PC-3 (cell line): ENCODE data around the gene CLASP1. TPM values are rescaled to one million over a fixed set of nuclear protein-coding genes. Genes with fewer than 3 reads are reported as not detected.

Experiments used
- ATAC-seq: fragments of 200-7000 bp; cut with Tn5 transposase; 2 replicates; pipeline ENCODE4 v1.9.1; 2020; ENCODE audit warnings: mild to moderate bottlenecking, moderate library complexity
- BruUV-seq: library from RNA; stranded (reverse); fragments of 400-500 nt; replicated peaks from 2 replicates; lab custom pipeline; 2021; lab: Mats Ljungman, UMichigan
- CTCF ChIA-PET: fragments of 300-600 bp; sonication (Branson Sonifier 250); formaldehyde crosslinking; loops from one replicate; lab custom pipeline; 2022; ENCODE audit warnings: antibody characterized with exemption; lab: Charles Lee
- POLR2A ChIA-PET: fragments of 300-600 bp; sonication (Branson Sonifier 250); formaldehyde crosslinking; loops from one replicate; lab custom pipeline; 2022; ENCODE audit warnings: antibody characterized with exemption; ENCODE audit not compliant: unreplicated experiment; lab: Charles Lee
- DNase-seq: peaks from one replicate; pipeline ENCODE4 v3.0.0-alpha.2; 2015
- H2AFZ ChIP-seq: fragments of 300-600 bp; sonication (generic); 2 replicates; pipeline ENCODE4 v1.6.0; 2016; ENCODE audit warnings: antibody characterized with exemption, low read length
- H3F3A ChIP-seq: fragments of 300-600 bp; sonication (generic); one replicate; pipeline ENCODE4 v1.6.0; 2017; ENCODE audit warnings: antibody characterized with exemption, low read length, control low read depth, mild to moderate bottlenecking; ENCODE audit not compliant: unreplicated experiment
- H3K27ac ChIP-seq: fragments of 300-600 bp; sonication (generic); 2 replicates; pipeline ENCODE4 v1.5.1; 2016; ENCODE audit warnings: mild to moderate bottlenecking, low read length
- H3K27me3 ChIP-seq: fragments of 300-600 bp; sonication (generic); 2 replicates; pipeline ENCODE4 v1.6.1; 2016; ENCODE audit warnings: low read length, mixed read lengths
- H3K36me3 ChIP-seq: fragments of 300-600 bp; sonication (generic); 2 replicates; pipeline ENCODE4 v1.6.1; 2016; ENCODE audit warnings: low read depth, mixed run types, low read length, mixed read lengths
- H3K4me1 ChIP-seq: fragments of 300-600 bp; sonication (generic); 2 replicates; pipeline ENCODE4 v1.5.1; 2016; ENCODE audit warnings: low read length; ENCODE audit not compliant: insufficient read depth
- H3K4me2 ChIP-seq: fragments of 300-600 bp; sonication (generic); 2 replicates; pipeline ENCODE4 v1.6.0; 2016; ENCODE audit warnings: low read length
- H3K4me3 ChIP-seq: fragments of 300-600 bp; sonication (generic); 2 replicates; pipeline ENCODE4 v1.5.1; 2016; ENCODE audit warnings: mild to moderate bottlenecking, low read length, mixed read lengths
- H3K79me2 ChIP-seq: fragments of 300-600 bp; sonication (generic); 2 replicates; pipeline ENCODE4 v1.6.1; 2017; ENCODE audit warnings: low read length, mixed read lengths
- H3K9ac ChIP-seq: fragments of 300-600 bp; sonication (generic); 2 replicates; pipeline ENCODE4 v1.6.0; 2016; ENCODE audit warnings: mild to moderate bottlenecking, low read length
- H3K9me2 ChIP-seq: fragments of 300-600 bp; sonication (generic); replicated peaks from 2 replicates; pipeline ENCODE4 v1.6.1; 2016; ENCODE audit warnings: mixed run types, low read length, mixed read lengths
- H3K9me3 ChIP-seq: fragments of 300-600 bp; sonication (generic); 2 replicates; pipeline ENCODE4 v1.6.1; 2016; ENCODE audit warnings: low read length, mixed read lengths
- H4K20me1 ChIP-seq: fragments of 300-600 bp; sonication (generic); 2 replicates; pipeline ENCODE4 v1.6.1; 2016; ENCODE audit warnings: low read length, mixed read lengths
- CTCF ChIP-seq: fragments of 300-600 bp; sonication (generic); conservative IDR thresholded peaks from 2 replicates; pipeline ENCODE4 v1.5.1; 2017; ENCODE audit warnings: antibody characterized with exemption, low read depth, mild to moderate bottlenecking, low read length
- EZH2 ChIP-seq: fragments of 300-600 bp; sonication (generic); IDR thresholded peaks from one replicate; pipeline ENCODE4 v1.6.1; 2017; ENCODE audit warnings: antibody characterized with exemption, mild to moderate bottlenecking, low read length; ENCODE audit not compliant: unreplicated experiment
- EZH2phosphoT487 ChIP-seq: fragments of 300-600 bp; sonication (generic); IDR thresholded peaks from 2 replicates; pipeline ENCODE4 v1.6.1; 2018; ENCODE audit warnings: mild to moderate bottlenecking, antibody characterized with exemption, low read length, borderline replicate concordance
- intact Hi-C: fragments of 100-400 bp; cut with micrococcal nuclease; formaldehyde crosslinking; loops from 2 replicates; pipeline ENCODE4 v1.9.0; 2023
- total RNA-seq: library from RNA; depleted of rRNA; stranded (reverse); fragments of >200 nt; gene quantifications from 2 replicates; pipeline ENCODE4 v1.2.3, GENCODE V29; 2014

CLASP1 gene
- total RNA-seq, 1 experiment from 2014 or later = 24.3 TPM

DNA sequence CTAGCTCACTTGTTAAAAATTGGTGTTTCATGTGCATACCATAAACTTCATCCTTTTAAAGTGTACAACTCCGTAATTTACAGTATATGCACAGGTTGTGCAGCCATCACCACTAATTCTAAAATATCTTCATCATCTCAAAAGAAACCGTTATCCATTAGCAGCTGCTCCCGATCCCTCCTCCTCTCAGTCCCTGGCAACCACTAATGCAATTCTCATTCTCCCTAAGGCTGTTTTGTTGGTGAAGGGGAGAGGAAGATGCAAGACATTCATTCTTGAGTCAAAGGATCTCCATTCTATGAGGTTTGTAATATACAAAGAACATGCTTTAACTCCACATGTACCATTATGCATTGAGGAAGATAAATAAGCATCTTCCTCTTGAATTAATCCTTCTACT is 70.0 kb downstream of the CLASP1 start:
- Histone ChIP-seq H4K20me1 (0 out of 2 replicates have a peak, but pooled peaks cover 6% of the 10 kb centered on the region), H3K27me3 (no peaks in the 10 kb centered on the region), H2AFZ (no peak overlapping the region), H3K9ac (no peak overlapping the region), H3K4me2 (no peak overlapping the region), H3K27ac (no peak overlapping the region), H3K36me3 (no peaks in the 10 kb centered on the region), H3K9me2 (no peaks in the 10 kb centered on the region), H3F3A (no peaks in the 10 kb centered on the region), H3K4me1 (peaks cover 11% of the 10 kb centered on the region), H3K79me2 (peaks cover 43% of the 10 kb centered on the region), H3K4me3 (no peak overlapping the region), H3K9me3 (no peaks in the 10 kb centered on the region)
- CTCF ChIA-PET = no interaction called here
- TF ChIP-seq EZH2phosphoT487 (no peak), CTCF (no peak), EZH2 (no peak)
- DNase-seq (no peak), ATAC-seq (no peak)
- BruUV-seq = no TSS peak
- intact Hi-C loops = no loop called here
- POLR2A ChIA-PET = no interaction called here

- POLR2A ChIA-PET = no interaction called here
Measured at GRCh38 chr2:121577381-121577780, 71.9 kb downstream of the CLASP1 start.

DNA sequence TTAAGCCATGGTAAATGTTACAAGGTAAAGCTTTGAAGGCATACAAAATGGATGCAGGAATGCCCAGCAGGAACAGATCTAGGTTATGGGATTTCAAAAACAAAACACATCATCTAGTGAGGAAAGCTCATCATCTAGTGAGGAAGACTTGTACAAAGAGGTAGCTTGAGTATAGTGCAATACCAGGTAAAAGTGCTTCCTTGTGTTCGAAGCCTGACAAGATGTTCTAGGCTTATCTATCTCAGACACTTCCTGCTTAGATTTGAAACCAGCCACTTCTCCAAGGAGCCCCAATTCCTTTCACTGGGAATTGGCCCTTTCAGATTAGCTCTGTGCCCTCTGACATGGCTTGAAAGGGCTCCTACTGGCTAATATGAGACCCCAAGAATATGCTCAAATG is 73.0 kb downstream of the CLASP1 start:
- Histone ChIP-seq H4K20me1 (0 out of 2 replicates have a peak, but pooled peaks cover 6% of the 10 kb centered on the region), H3K4me3 (no peak overlapping the region), H3K79me2 (peaks cover 43% of the 10 kb centered on the region), H3F3A (no peaks in the 10 kb centered on the region), H3K9ac (no peak overlapping the region), H3K4me2 (no peak overlapping the region), H3K27me3 (no peaks in the 10 kb centered on the region), H3K9me2 (no peaks in the 10 kb centered on the region), H3K4me1 (peaks cover 11% of the 10 kb centered on the region), H2AFZ (no peak overlapping the region), H3K27ac (no peak overlapping the region), H3K9me3 (no peaks in the 10 kb centered on the region), H3K36me3 (no peaks in the 10 kb centered on the region)
- BruUV-seq = no TSS peak
- no peak for DNase-seq
- intact Hi-C loops = no loop called here
- ChIA-PET CTCF (no interaction called here), POLR2A (no interaction called here)
- ATAC-seq = no peak
- TF ChIP-seq EZH2phosphoT487 (no peak), CTCF (no peak), EZH2 (no peak)

More at GRCh38 chr2:121577381-121577780, 71.9 kb downstream of the CLASP1 start:
- no peak overlapping the region for H2AFZ ChIP-seq
- H3K27ac ChIP-seq = no peak overlapping the region
- 0 out of 2 replicates have a peak, but pooled peaks cover 6% of the 10 kb centered on the region for H4K20me1 ChIP-seq
- no peaks in the 10 kb centered on the region for H3K9me3 ChIP-seq
- DNase-seq = no peak
- H3K79me2 ChIP-seq = peaks cover 43% of the 10 kb centered on the region
- intact Hi-C loops = no loop called here
- H3K4me1 ChIP-seq = peaks cover 11% of the 10 kb centered on the region
- H3K9me2 ChIP-seq = no peaks in the 10 kb centered on the region
- TF ChIP-seq CTCF = no peak
- H3K27me3 ChIP-seq = no peaks in the 10 kb centered on the region
- no peaks in the 10 kb centered on the region for H3K36me3 ChIP-seq
- BruUV-seq = no TSS peak
- CTCF ChIA-PET = no interaction called here
- H3F3A ChIP-seq = no peaks in the 10 kb centered on the region
- no peak overlapping the region for H3K4me2 ChIP-seq
- no peak overlapping the region for H3K4me3 ChIP-seq
- no peak overlapping the region for H3K9ac ChIP-seq
- no peak for ATAC-seq
